Peyer's patch (tissue), 4 donors: ENCODE data around the gene HSPA1A.

Experiments
- CTCF ChIP-seq, 6 experiments: fragments of 450-650 bp in 4 of 6; fragments of 200-600 bp in 2 of 6; sonication (generic) in 1 of 6; IDR thresholded peaks; one replicate each; pipeline ENCODE4 v1.5.1; 2017 to 2019; ENCODE audit warnings: antibody characterized with exemption in 6 of 6, mild to moderate bottlenecking in 3 of 6, moderate library complexity in 1 of 6
- POLR2A ChIP-seq, 2 donors: fragments of 450-650 bp; IDR thresholded peaks; one replicate each; pipeline ENCODE4 v1.5.1; 2017; ENCODE audit warnings: antibody characterized with exemption in 2 of 2, mild to moderate bottlenecking in 2 of 2, moderate library complexity in 2 of 2

DNA sequence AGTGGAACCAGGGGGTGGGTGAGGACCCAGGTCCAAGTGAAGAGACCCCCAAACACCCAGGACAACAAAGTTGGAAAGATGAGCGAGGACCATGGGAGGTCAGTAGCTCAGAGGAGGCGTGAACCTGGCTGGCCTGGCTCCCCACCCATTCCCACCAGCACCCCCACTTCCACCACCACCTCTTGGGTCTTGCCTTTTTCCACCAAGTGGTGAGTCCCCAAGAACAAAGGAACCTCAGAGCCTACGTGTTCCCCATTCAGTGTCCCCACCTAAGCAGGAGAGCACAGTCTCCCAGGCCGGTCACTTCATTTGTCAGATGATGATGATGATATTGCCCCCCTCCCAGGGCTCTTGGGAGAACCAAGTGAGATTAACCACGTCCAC lies 37.7 kb upstream of the HSPA1A start:
- no peak for TF ChIP-seq CTCF (IDR thresholded peaks at IDR 0.05)
- TF ChIP-seq POLR2A (IDR thresholded peaks at IDR 0.05): no peak
